ENCODE measurements around the gene SMTNL2. TPM values are rescaled to one million over a fixed set of nuclear protein-coding genes. Genes with fewer than 3 reads are reported as not detected.

SMTNL2 gene
- total and polyA plus RNA-seq, 9 of the 15 experiments (the other 6 are each of a cell fraction or from before 2014, with no cell fraction given), result not detected

- peak; percentile 83 for TF ChIP-seq TFAP4 (CRISPR knock-in tag; IDR thresholded peaks at IDR 0.05; ENCODE audit: borderline replicate concordance)
- 0 out of 4 replicates have a peak, but pooled peaks of 1 of the 2 experiments have one; percentile 14 for TF ChIP-seq TBL1XR1 (IDR thresholded peaks at IDR 0.05; ENCODE audit: low read length in 2 of 2)
- TF ChIP-seq ZBTB12 (CRISPR knock-in tag; IDR thresholded peaks at IDR 0.05), result no peak
- TF ChIP-seq MGA (IDR thresholded peaks at IDR 0.05), result peak; percentile 82
- no peak for TF ChIP-seq HDAC3 (IDR thresholded peaks at IDR 0.05; ENCODE audit: borderline replicate concordance, partially characterized antibody)
- no peak for TF ChIP-seq CUX1 (CRISPR knock-in tag; IDR thresholded peaks at IDR 0.05)
Measured at GRCh38 chr17:4554997-4555799, 29.1 kb upstream of the SMTNL2 start, which contains the start of gene MYBBP1A (continued).
